Colonic mucosa (tissue), 4 donors: ENCODE results near the gene PLD1. TPM values are rescaled to one million over a fixed set of nuclear protein-coding genes. Genes with fewer than 3 reads are reported as not detected.

Source experiments
- DNase-seq: peaks from one replicate; pipeline ENCODE4 v3.0.0-alpha.2; 2020
- H3K27ac ChIP-seq: fragments of 200-600 bp; one replicate; pipeline ENCODE4 v1.8.0; 2021
- H3K27me3 ChIP-seq: fragments of 200-600 bp; one replicate; pipeline ENCODE4 v1.8.0; 2021
- H3K36me3 ChIP-seq: fragments of 200-600 bp; one replicate; pipeline ENCODE4 v1.8.0; 2021
- H3K4me1 ChIP-seq: fragments of 200-600 bp; one replicate; pipeline ENCODE4 v1.8.0; 2021; ENCODE audit warnings: mild to moderate bottlenecking
- H3K4me3 ChIP-seq: fragments of 200-600 bp; one replicate; pipeline ENCODE4 v1.8.0; 2021
- H3K9ac ChIP-seq, 2 donors: one replicate each; pipeline ENCODE4 v1.7.0; 2013; ENCODE audit warnings: control low read depth in 2 of 2, low read depth in 2 of 2, low read length in 2 of 2
- H3K9me3 ChIP-seq: fragments of 200-600 bp; one replicate; pipeline ENCODE4 v1.8.0; 2021
- CTCF ChIP-seq: fragments of 200-600 bp; IDR thresholded peaks from one replicate; pipeline ENCODE4 v1.8.0; 2022; ENCODE audit warnings: antibody characterized with exemption, mild to moderate bottlenecking
- intact Hi-C: fragments of 100-400 bp; cut with DNase I; formaldehyde crosslinking; loops from one replicate; pipeline ENCODE4 v1.14.1; 2022
- total RNA-seq, 2 donors: library from RNA; stranded (reverse); fragmentation: NEBNext Ultra II Directional in 1 of 2; extraction: Animal tissue kit (Norgen Biotek cat#: 25700) in 1 of 2; gene quantifications; one replicate each; pipeline ENCODE4 v1.2.1, GENCODE V29; 2021
- donor health status: healthy.
- donor health status: DM: no; HTN: no; CAD: no.
- donor health status: DM: no; HTN: no; CAD: no.

PLD1 gene
- total RNA-seq, 2 donors from 2014 or later = 49.6 to 81.3 TPM

GRCh38 chr3:171606151-171606751 lies 204.0 kb downstream of the PLD1 start:
- Histone ChIP-seq H3K4me3 (no peak overlapping the region), H3K36me3 (no peaks in the 10 kb centered on the region), H3K27ac (no peak overlapping the region), H3K27me3 (no peaks in the 10 kb centered on the region), H3K9ac (no peak overlapping the region), H3K9me3 (no peaks in the 10 kb centered on the region), H3K4me1 (no peaks in the 10 kb centered on the region)
- intact Hi-C loops = no loop called here
- no peak for TF ChIP-seq CTCF
- no peak for DNase-seq

GRCh38 chr3:171604370-171604769 lies 205.9 kb downstream of the PLD1 start:
- no peak overlapping the region for H3K9ac ChIP-seq
- no peak overlapping the region for H3K27ac ChIP-seq
- intact Hi-C loops = no loop called here
- H3K27me3 ChIP-seq = no peaks in the 10 kb centered on the region
- no peak for TF ChIP-seq CTCF
- no peak overlapping the region for H3K4me3 ChIP-seq
- DNase-seq = no peak
- no peaks in the 10 kb centered on the region for H3K36me3 ChIP-seq
- no peaks in the 10 kb centered on the region for H3K4me1 ChIP-seq
- no peaks in the 10 kb centered on the region for H3K9me3 ChIP-seq

GRCh38 chr3:171602072-171602471 lies 208.2 kb downstream of the PLD1 start:
- no peaks in the 10 kb centered on the region for H3K36me3 ChIP-seq
- H3K9me3 ChIP-seq = no peaks in the 10 kb centered on the region
- H3K4me1 ChIP-seq = no peaks in the 10 kb centered on the region
- no peak for TF ChIP-seq CTCF
- no peak for DNase-seq
- intact Hi-C loops = no loop called here
- H3K27me3 ChIP-seq = no peaks in the 10 kb centered on the region
- H3K27ac ChIP-seq = no peak overlapping the region
- no peak overlapping the region for H3K9ac ChIP-seq
- no peak overlapping the region for H3K4me3 ChIP-seq

- no peak for DNase-seq
- no peaks in the 10 kb centered on the region for H3K9me3 ChIP-seq
- no peaks in the 10 kb centered on the region for H3K4me1 ChIP-seq
- no peak overlapping the region for H3K4me3 ChIP-seq
- intact Hi-C loops = no loop called here
- H3K9ac ChIP-seq = no peak overlapping the region
- H3K36me3 ChIP-seq = no peaks in the 10 kb centered on the region
- no peak for TF ChIP-seq CTCF
- H3K27me3 ChIP-seq = no peaks in the 10 kb centered on the region
- no peak overlapping the region for H3K27ac ChIP-seq
Observed at GRCh38 chr3:171600030-171600429, 210.3 kb downstream of the PLD1 start.

GRCh38 chr3:171598990-171599389 lies 211.3 kb downstream of the PLD1 start:
- no peak for TF ChIP-seq CTCF
- H3K9ac ChIP-seq = no peak overlapping the region
- no peaks in the 10 kb centered on the region for H3K9me3 ChIP-seq
- no peak overlapping the region for H3K27ac ChIP-seq
- no peaks in the 10 kb centered on the region for H3K36me3 ChIP-seq
- intact Hi-C loops = no loop called here
- H3K27me3 ChIP-seq = no peaks in the 10 kb centered on the region
- no peak overlapping the region for H3K4me3 ChIP-seq
- DNase-seq = no peak
- no peaks in the 10 kb centered on the region for H3K4me1 ChIP-seq
